GM10266 (cell line): ENCODE results near the gene PACSIN3.

Source experiments
- DNase-seq: peaks from one replicate; pipeline ENCODE4 v3.0.0; 2012; ENCODE audit errors: extremely low spot score
- TF ChIP-seq, protein P1 (sequence below): IDR thresholded peaks from 2 replicates; pipeline ENCODE4 v1.5.1; 2012; ENCODE audit warnings: mild to moderate bottlenecking, low read depth; ENCODE audit not compliant: control insufficient read depth, insufficient read depth; ENCODE audit errors: missing control alignments

PACSIN3 gene

DNA sequence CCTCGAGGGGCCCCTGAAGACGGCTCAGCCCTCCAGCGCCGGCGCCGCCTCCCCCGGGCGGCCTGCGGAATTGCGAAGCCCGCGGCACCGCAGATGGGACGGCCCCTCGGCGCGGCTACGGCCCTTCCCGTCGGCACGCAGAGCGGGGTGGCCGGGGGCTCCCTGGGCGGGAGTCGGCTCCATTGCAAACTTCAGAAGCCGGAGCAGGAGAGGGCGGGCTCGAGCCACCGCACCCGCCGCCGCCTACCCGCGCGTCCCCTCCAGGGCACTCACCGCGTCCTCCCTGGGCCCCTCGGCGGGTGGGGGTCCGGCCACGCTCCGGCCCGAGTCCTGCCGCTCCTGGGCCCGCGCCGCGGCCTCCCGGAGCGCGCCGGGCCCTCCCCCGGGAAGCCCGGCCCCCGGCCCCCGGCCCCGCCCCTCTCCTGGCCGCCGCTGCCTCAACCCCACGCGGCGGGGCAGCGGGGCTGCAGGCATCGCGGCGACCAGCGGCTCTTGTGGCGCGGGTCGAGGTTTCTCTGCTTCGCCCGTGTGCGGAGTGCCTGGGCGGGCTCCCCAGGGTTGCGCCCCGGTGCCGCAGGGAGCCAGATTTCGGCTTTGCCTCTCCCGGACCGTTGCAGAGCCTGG is at the start of gene PACSIN3:
TSS of gene PACSIN3 (minus strand) at position 359 of the 624 bp plus-strand sequence. CDS start 3,707 bp downstream, outside the sequence.
- TF ChIP-seq, protein P1, sequence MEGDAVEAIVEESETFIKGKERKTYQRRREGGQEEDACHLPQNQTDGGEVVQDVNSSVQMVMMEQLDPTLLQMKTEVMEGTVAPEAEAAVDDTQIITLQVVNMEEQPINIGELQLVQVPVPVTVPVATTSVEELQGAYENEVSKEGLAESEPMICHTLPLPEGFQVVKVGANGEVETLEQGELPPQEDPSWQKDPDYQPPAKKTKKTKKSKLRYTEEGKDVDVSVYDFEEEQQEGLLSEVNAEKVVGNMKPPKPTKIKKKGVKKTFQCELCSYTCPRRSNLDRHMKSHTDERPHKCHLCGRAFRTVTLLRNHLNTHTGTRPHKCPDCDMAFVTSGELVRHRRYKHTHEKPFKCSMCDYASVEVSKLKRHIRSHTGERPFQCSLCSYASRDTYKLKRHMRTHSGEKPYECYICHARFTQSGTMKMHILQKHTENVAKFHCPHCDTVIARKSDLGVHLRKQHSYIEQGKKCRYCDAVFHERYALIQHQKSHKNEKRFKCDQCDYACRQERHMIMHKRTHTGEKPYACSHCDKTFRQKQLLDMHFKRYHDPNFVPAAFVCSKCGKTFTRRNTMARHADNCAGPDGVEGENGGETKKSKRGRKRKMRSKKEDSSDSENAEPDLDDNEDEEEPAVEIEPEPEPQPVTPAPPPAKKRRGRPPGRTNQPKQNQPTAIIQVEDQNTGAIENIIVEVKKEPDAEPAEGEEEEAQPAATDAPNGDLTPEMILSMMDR, result no peak

DNA sequence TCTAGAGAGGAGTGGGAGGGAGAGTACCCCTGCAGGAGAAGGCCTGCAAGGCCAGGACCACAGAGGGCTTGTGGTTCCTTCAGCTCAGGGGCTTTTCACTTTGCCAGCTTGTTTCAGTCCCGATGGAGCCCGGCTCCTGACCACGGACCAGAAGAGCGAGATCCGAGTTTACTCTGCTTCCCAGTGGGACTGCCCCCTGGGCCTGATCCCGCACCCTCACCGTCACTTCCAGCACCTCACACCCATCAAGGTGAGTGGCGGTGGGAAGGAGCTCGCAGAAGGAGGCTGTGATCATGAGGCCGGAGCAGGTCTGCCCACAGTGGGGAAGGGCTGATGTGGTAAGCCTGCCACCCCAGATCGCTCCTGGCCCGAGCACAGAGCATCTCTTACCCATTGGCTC is 48.9 kb upstream of the PACSIN3 start:
- no peak for DNase-seq
- TF ChIP-seq, protein P1, result no peak

More for the DNA sequence above, at the start of gene PACSIN3:
- DNase-seq, result peak; percentile 77

DNA sequence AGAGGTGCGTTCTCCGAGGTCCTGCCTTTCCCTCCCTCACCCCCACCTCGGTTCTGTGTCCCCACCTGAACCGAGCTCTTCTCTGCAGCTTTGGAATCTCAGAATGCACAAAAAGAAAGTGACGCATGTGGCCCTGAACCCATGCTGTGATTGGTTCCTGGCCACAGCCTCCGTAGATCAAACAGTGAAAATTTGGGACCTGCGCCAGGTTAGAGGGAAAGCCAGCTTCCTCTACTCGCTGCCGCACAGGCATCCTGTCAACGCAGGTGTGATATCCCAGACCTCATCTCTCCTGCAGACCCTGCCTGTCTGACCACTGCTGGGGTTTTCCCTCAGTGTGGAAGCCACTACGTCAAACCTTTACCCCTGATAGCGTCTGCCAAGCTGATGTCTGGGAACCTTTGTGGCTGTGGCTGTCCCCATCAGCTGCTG is 48.5 kb upstream of the PACSIN3 start:
- TF ChIP-seq, protein P1, result no peak

DNA sequence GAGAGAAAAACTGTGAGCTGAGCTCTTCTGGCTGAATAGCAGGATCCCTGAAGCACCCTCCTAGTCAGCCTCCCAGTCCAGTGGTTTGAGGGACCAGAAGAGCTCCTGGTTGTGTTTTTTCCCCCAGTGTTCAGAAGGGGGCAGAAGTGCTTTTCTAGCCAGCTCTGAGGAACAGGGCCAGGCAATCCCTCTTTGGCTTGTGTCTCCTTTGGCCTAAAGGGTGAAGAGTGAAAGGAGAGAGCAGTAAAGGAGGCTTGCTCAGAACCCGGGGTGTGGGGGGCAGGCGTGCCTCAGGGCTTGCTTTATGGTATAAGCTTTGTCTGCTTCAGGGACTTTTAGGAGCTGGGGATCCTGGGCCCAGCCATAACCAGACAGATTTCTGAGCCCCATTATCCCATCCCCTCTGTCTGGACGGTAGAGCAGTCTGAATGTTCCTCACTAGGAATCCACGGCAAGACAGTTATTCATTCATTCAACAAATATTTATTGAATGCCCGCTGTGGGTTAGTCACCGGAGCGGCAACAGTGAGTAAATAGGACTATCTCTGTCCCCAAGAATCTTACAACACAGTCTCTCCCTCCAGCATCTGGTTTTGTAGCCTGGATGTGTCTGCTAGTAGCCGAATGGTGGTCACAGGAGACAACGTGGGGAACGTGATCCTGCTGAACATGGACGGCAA is 47.9 kb upstream of the PACSIN3 start:
- TF ChIP-seq, protein P1, result peak; percentile 5
- no peak for DNase-seq

More for the DNA sequence above, 48.5 kb upstream of the PACSIN3 start:
- no peak for DNase-seq

DNA sequence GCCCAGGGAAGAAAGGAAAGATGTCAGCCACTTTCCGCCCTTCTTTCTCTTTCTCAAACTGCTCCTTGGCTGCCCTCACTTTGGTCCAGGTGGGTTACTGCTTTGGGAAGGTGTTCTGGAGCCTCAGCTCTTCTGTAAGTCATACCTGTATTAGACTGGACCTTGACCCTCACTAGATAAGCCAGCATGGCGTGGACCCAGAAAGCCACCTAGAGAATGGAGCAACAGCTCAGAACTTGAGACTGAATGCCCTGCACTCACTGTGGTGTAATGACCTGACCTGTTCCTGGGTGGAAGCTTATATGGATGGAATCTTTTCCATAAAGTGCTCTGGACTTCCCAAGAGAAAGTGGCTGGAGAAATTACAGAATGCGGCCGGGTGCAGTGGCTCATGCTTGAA is 46.8 kb upstream of the PACSIN3 start:
- DNase-seq, result no peak
- TF ChIP-seq, protein P1, result no peak

DNA sequence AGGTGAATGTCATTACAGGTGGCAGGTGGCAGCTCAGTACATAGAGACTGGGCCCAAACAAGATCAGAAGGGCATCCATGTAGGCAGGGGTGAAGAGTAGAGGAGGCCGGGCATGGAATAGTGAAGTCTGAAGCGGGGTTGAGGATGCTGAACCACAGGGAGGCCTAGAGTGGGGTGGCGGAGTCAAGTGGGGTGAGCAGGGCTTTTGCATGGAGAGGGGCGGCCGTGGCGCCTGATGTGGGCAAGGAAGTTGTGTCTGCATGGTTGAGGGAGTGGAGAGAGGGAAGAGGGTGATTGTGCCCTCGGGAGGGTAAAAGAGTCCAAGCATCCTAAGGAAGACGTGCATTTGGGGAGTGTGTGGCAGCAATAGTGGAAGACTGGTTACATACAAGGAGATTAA is 42.9 kb upstream of the PACSIN3 start:
- TF ChIP-seq, protein P1, result no peak
- no peak for DNase-seq
